ENCODE data around the gene DIP2A.

DNA sequence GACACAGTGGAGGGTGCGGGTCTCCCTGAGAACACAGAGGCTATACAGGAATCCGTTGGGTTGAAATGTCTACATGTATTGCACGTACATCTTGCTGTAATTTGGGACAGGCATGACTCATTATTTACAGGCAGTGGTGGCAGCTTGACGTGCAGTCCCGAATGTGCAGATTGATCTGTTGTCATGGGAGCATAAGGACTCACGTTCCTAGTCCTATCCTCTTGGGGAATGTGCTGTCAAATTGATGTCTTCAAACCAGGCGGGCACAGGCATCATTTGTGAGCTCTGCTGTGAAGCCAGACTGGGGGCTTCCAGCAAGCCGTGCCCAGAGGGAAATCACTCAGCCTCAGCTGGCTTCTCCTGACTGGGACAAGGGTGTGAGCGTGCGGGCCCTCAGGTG lies 105.7 kb downstream of the DIP2A start:
- TF ChIP-seq, protein P1, sequence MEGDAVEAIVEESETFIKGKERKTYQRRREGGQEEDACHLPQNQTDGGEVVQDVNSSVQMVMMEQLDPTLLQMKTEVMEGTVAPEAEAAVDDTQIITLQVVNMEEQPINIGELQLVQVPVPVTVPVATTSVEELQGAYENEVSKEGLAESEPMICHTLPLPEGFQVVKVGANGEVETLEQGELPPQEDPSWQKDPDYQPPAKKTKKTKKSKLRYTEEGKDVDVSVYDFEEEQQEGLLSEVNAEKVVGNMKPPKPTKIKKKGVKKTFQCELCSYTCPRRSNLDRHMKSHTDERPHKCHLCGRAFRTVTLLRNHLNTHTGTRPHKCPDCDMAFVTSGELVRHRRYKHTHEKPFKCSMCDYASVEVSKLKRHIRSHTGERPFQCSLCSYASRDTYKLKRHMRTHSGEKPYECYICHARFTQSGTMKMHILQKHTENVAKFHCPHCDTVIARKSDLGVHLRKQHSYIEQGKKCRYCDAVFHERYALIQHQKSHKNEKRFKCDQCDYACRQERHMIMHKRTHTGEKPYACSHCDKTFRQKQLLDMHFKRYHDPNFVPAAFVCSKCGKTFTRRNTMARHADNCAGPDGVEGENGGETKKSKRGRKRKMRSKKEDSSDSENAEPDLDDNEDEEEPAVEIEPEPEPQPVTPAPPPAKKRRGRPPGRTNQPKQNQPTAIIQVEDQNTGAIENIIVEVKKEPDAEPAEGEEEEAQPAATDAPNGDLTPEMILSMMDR (IDR thresholded peaks at IDR 0.05; ENCODE audit: low read length): no peak
- TF ChIP-seq EZH2phosphoT487 (IDR thresholded peaks at IDR 0.05; ENCODE audit: low read length): no peak
- no peak for TF ChIP-seq EZH2 (optimal IDR thresholded peaks at IDR 0.05; ENCODE audit: low read depth, low read length)

Data from MM.1S (cell line).